Prostate gland (tissue), 2 donors: Measurements from ENCODE around the gene ADAM10.

Experiments
- CTCF ChIP-seq, 4 experiments: fragments of 200-600 bp in 2 of 4; fragments of 450-650 bp in 2 of 4; sonication (generic) in 2 of 4; IDR thresholded peaks; 1 replicate in 3 of 4; 2 replicates in 1 of 4; pipeline ENCODE4 v1.5.1; 2016 to 2019; ENCODE audit warnings: antibody characterized with exemption in 4 of 4, mild to moderate bottlenecking in 2 of 4, moderate library complexity in 2 of 4
- POLR2A ChIP-seq: fragments of 450-650 bp; IDR thresholded peaks from one replicate; pipeline ENCODE4 v1.6.1; 2016; ENCODE audit warnings: antibody characterized with exemption, mild to moderate bottlenecking

GRCh38 chr15:58556028-58556361 is 193.5 kb downstream of the ADAM10 start:
- TF ChIP-seq POLR2A, result no peak
- no peak for TF ChIP-seq CTCF (IDR thresholded peaks at IDR 0.05)
